T47D (cell line): Measurements from ENCODE around the gene CCM2L.
A peak's percentile ranks its signal among the peaks of the same experiment; 100 is the strongest.

Experiments
- DNase-seq, 2 experiments: peaks; one replicate each; pipeline versions ENCODE4 v3.0.0 to v3.0.0-alpha.2; 2011 to 2012; ENCODE audit warnings: low read depth in 1 of 2, low spot score in 1 of 2
- JUND ChIP-seq: IDR thresholded peaks from 2 replicates; pipeline ENCODE4 v1.6.1; 2012; ENCODE audit warnings: low read depth
- in situ Hi-C: cut with HindIII; loops from 2 replicates; pipeline ENCODE4 v1.10.0; 2016; ENCODE audit warnings: low sequenced_read_pairs, low pct_unique_long_range_greater_than_20kb

Gene CCM2L

DNA sequence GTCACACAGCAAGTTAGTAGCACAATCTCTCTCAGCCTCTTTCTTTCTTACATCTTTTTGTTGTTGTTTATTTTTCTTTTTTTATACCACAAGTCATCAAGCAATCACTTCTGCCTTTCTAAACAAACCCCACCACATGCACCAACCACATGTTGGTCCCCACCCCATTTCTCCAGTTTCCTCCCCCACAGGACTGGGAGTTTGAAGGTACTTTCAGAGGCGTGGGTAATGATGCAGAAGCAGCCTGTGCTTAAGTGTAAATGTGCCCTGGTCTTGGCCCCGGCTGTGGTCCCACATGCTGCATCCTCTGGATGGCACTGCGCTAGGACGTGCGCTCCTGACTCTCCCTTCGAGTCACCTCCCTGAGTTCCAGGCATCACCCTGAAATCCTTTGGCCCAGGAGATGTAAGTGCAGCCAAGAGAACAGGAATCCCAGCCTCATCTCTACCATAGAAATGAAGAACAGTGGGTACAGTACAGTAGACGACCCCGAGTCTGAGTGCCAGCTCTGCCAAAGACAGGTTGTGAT is 47.5 kb downstream of the CCM2L start:
- in situ Hi-C loops: no loop called here
- TF ChIP-seq JUND: no peak
- no peak for DNase-seq

DNA sequence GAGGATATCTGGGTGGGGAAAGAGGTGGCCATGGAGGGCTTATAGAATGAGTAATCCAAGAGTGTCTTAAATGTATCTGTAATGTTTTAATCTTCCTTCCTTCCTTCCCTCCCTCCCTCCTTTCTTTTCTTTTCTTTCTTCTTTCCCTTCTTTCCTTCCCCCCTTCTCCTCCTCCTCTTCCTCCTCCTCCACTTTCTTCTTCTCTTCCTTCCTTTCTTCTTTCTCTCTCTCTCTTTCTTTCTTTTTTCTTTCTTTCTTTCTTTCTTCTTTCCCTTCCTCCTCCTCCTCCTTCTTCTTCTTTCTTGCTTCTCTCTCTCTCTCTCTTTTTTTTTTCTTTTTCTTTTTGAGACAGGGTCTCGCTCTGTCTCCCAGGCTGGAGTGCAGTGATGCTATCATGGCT is 49.0 kb downstream of the CCM2L start:
- no peak for TF ChIP-seq JUND
- in situ Hi-C loops: no loop called here
- DNase-seq: no peak

- no peak for TF ChIP-seq JUND
- DNase-seq: no peak
- in situ Hi-C loops: no loop called here
Measured at GRCh38 chr20:32062776-32063170, 52.5 kb downstream of the CCM2L start.

DNA sequence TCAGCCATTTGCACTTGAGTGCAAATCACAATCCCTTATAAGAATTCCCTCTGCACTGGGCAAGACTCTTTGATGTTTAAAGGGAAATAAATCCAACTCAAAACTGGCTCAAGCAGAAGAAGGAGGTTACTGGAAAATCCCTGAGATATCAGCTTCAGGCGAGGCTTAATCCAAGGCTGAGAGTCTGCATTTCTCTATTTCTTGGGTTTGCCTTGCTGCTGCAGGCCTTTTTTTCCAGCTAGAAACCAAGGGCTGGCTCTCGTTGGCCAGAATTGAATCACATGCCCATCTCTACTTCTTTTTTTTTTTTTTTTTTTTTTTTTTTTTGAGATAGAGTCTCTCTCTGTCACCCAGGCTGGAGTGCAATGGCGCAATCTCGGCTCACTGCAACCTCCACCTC is 53.5 kb downstream of the CCM2L start:
- DNase-seq: no peak
- in situ Hi-C loops: no loop called here
- no peak for TF ChIP-seq JUND

- no peak for TF ChIP-seq JUND
- peak in 1 of 2 experiments; percentile 28 for DNase-seq
- in situ Hi-C loops: no loop called here
Measured at GRCh38 chr20:32064667-32065066, 54.4 kb downstream of the CCM2L start.

DNA sequence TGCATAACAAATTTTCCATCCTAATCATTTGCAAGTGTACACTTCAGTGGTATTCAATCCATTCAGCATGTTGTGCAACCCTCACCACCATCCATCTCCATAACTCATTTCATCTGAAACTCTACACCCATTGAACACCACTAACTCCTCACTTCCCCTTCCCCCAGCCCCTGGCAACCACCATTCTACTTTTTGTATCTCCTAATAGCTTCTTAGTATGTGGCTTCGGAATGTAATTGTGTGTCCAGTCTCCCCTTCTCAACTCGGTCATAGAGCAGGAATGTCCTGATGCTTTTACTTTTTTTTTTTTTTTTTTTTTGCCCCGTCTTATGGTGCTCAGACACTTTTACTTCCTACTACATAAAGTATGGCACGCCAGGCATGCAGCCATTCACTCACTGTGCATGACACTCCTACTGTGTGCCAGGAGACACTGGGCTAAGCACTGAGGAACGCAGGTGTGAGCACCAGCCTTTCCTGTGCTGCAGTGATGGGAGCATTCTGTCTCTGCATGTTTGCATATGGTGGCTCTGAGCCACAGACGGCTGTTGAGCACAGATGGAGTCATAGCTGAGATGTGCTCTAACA is 57.1 kb downstream of the CCM2L start:
- in situ Hi-C loops: no loop called here
- TF ChIP-seq JUND: no peak

DNA sequence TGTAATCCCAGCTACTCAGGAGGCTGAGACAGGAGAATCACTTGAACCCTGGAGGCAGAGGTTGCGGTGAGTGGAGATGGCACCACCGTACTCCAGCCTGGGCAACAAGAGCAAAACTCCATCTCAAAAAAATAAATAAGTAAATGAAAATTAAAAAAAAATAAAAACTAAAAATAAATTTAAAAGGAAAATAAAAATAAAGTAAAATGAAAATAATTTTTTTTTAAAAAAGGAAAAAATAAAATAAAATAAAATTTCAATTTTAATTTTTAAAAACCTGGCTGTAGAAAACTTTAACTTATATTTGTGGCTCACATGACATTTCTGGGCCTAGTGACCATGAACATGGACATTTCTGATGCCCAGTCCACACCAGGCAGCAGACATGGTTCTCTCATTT is 57.9 kb downstream of the CCM2L start:
- in situ Hi-C loops: no loop called here
- TF ChIP-seq JUND: no peak
- DNase-seq: no peak

More for the DNA sequence above, 57.1 kb downstream of the CCM2L start:
- DNase-seq: no peak

GRCh38 chr20:32069711-32070110 is 59.5 kb downstream of the CCM2L start:
- no peak for DNase-seq
- in situ Hi-C loops: no loop called here
- no peak for TF ChIP-seq JUND

- TF ChIP-seq JUND: no peak
- DNase-seq: no peak
- in situ Hi-C loops: no loop called here
Measured at GRCh38 chr20:32070282-32070681, 60.0 kb downstream of the CCM2L start.

GRCh38 chr20:32070690-32071213 is 60.5 kb downstream of the CCM2L start:
- no peak for DNase-seq
- no peak for TF ChIP-seq JUND
- in situ Hi-C loops: no loop called here

GRCh38 chr20:32071395-32072167 is 61.3 kb downstream of the CCM2L start:
- DNase-seq: no peak
- in situ Hi-C loops: no loop called here
- no peak for TF ChIP-seq JUND

DNA sequence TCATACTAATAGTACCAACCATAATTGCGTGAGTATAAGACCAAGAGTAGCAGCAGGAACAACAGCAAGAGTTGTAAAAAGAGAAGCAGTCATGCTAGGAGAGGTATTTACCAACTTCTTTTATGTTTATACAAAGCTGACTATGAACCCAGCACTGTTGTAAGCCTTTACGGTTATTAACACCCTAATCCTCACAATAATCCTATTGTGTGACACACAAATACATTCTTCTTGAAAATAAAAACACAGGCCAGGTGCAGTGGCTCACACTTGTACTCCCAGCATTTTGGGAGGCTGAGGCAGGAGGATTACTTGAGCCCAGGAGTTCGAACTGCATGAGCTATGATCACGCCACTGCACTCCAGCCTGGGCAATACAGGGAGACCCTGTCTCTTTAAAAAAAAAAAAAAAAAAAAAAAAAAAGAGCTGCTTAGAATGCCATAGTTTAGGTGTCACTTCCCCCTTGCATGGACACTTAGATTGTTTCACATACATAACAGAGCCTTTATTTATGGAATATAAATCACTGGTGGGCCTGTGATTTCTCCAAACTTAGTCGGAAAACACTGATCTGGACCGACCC is 62.0 kb downstream of the CCM2L start:
- no peak for DNase-seq
- in situ Hi-C loops: no loop called here
- no peak for TF ChIP-seq JUND

- in situ Hi-C loops: no loop called here
- TF ChIP-seq JUND: no peak
- DNase-seq: no peak
Measured at GRCh38 chr20:32075534-32075933, 65.3 kb downstream of the CCM2L start.

- TF ChIP-seq JUND: no peak
- in situ Hi-C loops: no loop called here
- DNase-seq: no peak
Measured at GRCh38 chr20:32077190-32077589, 67.0 kb downstream of the CCM2L start.
